ENCODE measurements around the gene SLC22A16.

Gene SLC22A16

GRCh38 chr6:110446405-110446804 lies 30.0 kb downstream of the SLC22A16 start:
- DNase-seq: no peak

- no peak for DNase-seq
These were observed 36.4 kb downstream of the SLC22A16 start for GRCh38 chr6:110440026-110440425.

DNA sequence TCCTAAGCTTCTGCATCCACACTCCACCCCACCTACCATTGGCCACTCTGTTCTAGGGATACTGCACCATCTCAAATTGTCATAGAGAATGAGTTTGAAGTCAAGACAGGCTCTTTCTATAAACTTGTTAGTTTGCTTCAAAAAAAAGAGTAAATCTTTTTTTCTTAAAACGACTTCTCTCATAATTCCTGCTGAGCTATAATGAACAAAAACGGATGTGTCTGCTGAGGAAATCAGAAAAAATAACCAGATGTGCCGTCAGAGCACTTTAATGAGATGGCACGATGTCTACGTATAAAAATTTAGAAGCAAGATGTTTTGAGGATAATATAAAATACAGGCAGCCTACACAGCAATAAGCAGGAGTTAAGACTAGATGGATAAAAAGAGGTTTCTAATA lies 37.1 kb downstream of the SLC22A16 start:
- no peak for DNase-seq

GRCh38 chr6:110434961-110435602 lies 41.3 kb downstream of the SLC22A16 start:
- no peak for DNase-seq

DNA sequence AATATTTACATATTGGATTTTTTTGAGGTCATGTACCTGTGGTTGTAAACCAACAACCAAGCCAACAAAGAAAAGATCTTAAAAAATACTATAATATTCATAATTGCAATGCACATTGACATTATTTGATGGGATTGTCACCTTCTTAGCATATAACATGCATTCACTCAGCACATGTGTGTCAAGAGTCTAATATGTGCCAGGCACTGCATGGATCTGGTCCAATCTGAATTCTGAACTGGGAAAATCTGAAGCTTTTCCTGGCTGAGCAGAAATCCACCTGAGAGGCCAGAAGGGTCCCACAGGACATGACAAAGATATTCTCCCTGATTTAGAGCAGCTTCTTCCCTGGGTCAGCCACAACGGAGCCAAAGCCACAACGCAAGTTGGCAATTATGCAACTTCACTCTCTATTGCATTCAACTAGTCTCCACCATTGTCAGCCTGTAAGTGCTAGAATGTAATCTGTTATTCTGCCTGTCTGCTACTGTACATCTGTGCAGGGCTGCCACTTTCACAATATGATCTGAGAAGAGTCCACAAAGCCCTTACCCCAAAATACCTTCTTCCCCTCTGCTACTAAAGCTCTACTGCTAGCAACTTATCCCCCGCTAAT lies 44.0 kb downstream of the SLC22A16 start:
- DNase-seq: no peak

DNA sequence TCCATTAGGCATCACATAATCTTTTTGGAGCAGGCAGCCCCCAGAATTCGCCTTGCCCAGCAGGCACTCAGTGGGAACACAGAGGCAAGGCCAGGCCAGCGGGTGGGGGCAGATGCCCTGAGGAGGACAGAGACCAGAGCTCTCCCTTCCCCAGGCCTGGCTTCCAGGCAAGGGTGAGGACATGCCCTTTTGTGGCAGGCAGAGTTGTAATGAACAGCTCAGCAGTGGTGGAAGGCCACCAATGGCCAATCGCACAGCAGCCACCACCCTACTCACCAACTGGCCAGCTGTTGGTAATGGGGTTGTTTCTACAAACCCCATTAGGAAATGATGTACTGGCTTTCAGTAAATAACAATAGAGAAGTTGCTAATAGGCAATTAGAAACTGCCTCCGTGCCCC lies 45.7 kb downstream of the SLC22A16 start:
- DNase-seq: no peak

DNA sequence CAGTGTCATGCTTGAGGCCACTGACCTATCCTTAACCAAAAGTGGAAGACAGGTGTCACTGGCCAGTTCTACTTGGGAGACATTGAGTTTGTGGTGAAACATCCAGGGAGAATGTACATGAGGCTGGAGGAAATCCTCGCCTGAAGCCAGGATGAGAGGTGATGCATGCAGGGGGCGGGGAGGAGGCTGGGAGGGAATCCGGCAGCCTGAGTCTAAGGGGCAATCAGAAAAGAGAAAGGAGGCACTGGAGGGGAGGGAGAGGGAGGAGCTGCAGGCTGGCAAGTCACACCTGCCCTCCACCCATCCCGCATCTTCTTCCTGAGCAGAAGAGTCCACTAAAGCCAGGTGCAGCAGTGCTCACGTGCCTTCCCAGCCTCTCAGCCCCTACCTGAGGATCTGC lies 46.2 kb downstream of the SLC22A16 start:
- no peak for DNase-seq

GRCh38 chr6:110428153-110428552 lies 48.3 kb downstream of the SLC22A16 start:
- no peak for DNase-seq

- DNase-seq: no peak
These were observed 50.6 kb downstream of the SLC22A16 start for GRCh38 chr6:110425816-110426215.

- DNase-seq: no peak
These were observed 54.0 kb downstream of the SLC22A16 start for GRCh38 chr6:110422444-110422822.

- no peak for DNase-seq
These were observed 54.5 kb downstream of the SLC22A16 start for GRCh38 chr6:110421749-110422443.

DNA sequence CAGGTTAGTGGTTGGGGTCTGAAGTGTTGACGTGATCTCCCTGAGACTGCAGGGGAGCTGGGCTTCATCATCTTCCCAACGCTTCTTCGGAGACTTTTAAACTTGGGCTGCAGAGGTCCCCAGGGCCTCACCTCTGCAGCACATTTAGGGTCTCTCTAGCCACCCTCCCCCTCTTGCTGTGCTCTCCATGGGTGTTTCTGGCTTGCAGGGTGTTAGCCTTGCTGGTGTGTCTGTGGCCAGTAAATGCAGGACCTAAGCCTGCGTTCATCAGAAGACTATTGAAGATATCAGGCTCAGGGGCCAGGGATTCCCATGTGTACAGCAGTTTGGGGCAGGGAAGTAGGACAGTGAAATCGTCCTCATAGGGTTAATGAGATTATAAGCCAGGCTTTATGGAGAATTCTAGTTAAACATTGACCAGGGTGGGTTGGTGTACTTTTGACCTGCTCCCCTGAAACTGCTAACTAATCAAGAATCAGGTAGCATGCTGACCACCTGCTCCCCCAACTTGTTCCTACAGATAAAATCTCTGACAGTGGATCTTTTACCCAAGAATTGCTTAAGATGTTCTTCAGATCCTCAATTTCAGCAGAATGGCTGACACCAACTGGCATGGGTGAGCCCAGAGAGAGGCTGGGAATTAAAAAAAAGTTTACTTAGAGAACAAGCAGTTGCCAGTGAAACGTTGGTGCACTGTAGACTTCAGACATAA lies 57.2 kb downstream of the SLC22A16 start:
- DNase-seq: no peak

- no peak for DNase-seq
These were observed 57.8 kb downstream of the SLC22A16 start for GRCh38 chr6:110418594-110418993.

DNA sequence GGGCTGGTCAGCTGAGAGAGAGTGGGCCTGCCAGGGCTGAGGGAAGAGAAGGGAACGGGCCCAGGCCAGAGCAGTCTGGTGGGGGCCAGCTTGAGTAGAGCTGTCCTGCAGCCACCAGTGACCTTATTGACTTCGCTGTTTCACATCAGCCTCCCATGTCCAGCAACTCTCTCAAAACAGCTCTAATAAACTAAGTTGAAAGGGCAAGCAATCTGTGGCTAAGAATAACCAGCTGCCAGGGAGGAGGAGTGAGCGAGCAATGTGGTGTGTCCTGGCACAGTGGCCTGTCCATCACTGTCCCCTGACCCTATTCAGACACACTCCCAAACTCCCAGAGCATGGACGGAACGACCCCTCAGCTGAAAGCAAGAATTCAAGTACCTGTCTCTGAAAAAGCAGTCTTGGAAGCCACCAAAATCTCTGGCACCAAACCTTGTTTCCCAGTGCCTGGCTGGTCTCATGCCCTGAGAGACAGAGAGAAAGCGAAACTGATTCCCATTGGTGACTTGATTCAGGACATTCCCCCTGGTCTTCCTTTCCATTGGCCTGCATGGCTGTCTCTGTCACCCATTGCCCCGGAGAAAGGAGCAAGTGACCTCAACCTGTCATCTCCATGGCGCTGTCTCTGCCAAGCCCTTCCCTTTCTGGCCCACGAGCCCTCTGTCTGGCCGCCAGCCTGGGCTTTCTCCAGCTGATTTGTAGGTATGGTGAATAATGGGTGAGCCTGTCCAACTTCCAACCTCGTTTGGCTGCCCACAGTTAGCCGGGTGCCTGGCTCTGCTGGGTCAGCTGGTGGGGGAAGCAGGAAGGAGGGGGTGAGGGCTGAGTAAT lies 61.1 kb downstream of the SLC22A16 start, which contains the start of gene DDO:
DDO (minus strand) TSS at position 490 of the 831 bp plus-strand sequence. CDS start 2,113 bp downstream, outside the sequence.
- no peak for DNase-seq

DNA sequence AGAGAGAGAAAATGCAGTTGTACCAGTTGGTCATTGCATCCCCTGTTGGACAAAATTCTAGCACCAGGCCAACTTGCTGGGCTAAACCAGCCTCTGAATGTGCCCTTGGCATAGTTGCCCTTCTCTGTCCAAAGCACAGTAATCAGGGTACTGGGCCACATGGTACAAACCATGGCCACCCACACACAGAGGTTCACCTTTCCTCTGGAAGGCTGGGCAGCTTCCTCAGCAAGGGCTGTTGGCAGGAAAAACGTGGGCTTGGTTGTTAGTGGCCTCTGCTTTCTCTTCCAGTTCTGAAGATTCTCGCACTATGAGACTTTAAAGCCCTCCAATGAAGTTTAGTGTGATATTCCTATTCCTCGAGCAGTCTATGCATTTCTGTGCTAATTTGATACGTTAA lies 61.7 kb downstream of the SLC22A16 start:
- DNase-seq: no peak

DNA sequence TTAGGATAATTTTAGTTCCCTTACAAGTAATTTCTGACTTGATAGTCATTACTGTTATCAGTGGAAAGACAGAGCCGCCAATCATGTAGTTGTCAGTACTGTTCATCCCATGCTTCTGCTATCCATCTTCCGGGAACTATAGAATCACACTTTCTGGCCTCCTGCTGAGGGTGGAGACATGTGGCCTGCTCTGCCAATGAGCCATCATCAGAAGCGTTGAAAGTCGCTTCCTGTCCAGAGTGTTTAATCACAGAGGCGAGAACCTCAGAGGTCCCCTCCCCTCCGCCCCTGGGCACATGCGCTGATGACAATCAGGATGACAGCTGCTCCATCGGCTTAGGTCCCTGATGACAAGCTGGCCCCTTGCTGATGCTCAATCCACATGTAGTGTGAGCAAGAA lies 64.1 kb downstream of the SLC22A16 start:
- no peak for DNase-seq

DNA sequence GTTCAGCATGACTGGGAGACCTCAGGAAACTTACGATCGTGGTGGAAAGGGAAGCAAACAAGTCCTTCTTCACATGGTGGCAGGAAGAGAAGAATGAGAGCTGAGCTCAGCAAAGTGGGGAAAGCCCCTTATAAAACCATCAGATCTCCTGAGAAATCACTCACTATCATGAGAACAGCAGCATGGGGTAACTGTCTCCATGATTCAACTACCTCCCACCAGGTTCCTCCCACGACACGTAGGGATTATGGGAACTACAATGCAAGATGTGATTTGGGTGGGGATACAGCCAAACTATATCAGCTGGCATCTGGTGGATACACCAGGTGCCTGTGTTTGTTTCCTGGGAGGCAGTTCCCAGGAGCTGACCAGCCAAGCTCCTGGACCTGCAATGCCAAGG lies 65.9 kb downstream of the SLC22A16 start:
- no peak for DNase-seq

DNA sequence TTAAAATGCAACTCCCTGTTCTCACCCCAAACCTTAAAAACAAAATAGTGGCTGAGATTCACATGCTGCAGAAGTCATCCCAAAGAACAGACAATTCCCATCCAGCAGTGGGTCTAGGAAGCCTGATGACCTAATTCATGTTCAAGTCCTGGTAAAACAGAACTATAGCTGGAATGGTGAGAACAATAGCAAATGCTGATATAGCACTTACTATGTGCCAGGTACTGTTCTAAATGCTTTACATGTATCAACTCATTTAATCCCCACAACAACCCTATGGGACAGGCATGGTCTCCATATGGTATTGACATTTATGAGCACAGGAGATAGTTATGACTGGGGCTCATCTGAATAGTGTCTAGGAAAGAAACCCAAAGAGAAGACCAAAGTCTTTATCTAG lies 66.6 kb downstream of the SLC22A16 start:
- DNase-seq: no peak

DNA sequence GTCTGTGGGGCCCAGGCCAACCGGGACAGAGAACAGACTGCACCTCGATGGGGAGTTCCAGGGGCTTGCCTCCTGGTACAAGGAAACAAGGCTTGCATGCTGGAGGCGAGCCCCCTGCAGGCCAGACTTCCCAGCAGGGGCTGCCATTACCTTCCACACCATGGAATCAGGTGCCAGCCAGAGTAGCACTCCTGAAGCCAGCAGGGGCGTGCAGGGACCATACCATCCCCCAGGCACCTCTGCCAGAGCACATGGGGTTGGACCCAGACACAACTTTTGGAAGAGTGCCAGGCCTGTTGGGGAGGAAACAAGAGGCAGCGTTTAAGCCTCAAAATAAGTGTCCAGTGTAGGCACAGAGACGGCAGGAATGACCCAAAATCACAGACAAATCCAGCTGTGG lies 67.5 kb downstream of the SLC22A16 start:
- DNase-seq: no peak

DNA sequence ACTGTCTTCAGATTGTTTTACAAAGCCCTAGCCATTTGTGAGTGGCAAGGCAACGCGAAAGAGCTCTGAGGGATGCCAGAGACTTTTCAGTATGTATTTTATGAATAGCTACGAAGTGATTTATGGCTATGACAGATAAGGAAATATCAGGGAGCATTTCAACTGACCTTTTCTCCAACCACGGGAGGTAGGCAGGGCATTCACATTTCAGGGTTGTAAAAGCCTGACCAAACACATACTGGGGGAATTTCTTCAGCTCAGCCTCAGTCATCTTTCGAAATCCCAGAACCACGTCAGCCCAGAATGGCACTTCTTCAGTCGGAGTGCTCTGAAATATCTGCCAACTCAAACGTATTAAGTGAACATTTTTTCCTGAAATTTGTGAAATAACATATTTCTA lies 71.8 kb downstream of the SLC22A16 start:
- no peak for DNase-seq

- no peak for DNase-seq
These were observed 74.7 kb downstream of the SLC22A16 start for GRCh38 chr6:110401585-110402176.

GRCh38 chr6:110400208-110400607 lies 76.2 kb downstream of the SLC22A16 start:
- no peak for DNase-seq

Measured in activated T-cell treated with anti-CD3 and anti-CD28 coated beads, Interleukin-2, amount 50 U/mL, for 48 hours (primary cell).